HG03108 (cell line): ENCODE measurements around the gene TRPM3.
A peak's percentile ranks its signal among the peaks of the same experiment; 100 is the strongest.

Experiments
- ATAC-seq: cut with Tn5 transposase; IDR thresholded peaks from one replicate; pipeline ENCODE4 v1.9.1; 2021; ENCODE audit warnings: moderate library complexity; ENCODE audit not compliant: unreplicated experiment

The TRPM3 gene

GRCh38 chr9:70950270-70950669, 171.2 kb downstream of the TRPM3 start:
- no peak for ATAC-seq

- ATAC-seq = peak; percentile 72
Observed at GRCh38 chr9:70949239-70949638, 172.2 kb downstream of the TRPM3 start.

- ATAC-seq = no peak
Observed at GRCh38 chr9:70948744-70949143, 172.7 kb downstream of the TRPM3 start.

- no peak for ATAC-seq
Observed at GRCh38 chr9:70947511-70947910, 173.9 kb downstream of the TRPM3 start.

- ATAC-seq = no peak
Observed at GRCh38 chr9:70947086-70947485, 174.3 kb downstream of the TRPM3 start.

GRCh38 chr9:70945301-70945700, 176.1 kb downstream of the TRPM3 start:
- no peak for ATAC-seq

GRCh38 chr9:70941191-70941590, 180.2 kb downstream of the TRPM3 start:
- no peak for ATAC-seq

- no peak for ATAC-seq
Observed at GRCh38 chr9:70940605-70941004, 180.8 kb downstream of the TRPM3 start.

GRCh38 chr9:70936536-70936935, 184.9 kb downstream of the TRPM3 start:
- ATAC-seq = no peak

GRCh38 chr9:70935856-70936255, 185.6 kb downstream of the TRPM3 start:
- ATAC-seq = no peak

- ATAC-seq = no peak
Observed at GRCh38 chr9:70934642-70935041, 186.8 kb downstream of the TRPM3 start.

- ATAC-seq = no peak
Observed at GRCh38 chr9:70933321-70933720, 188.1 kb downstream of the TRPM3 start.

GRCh38 chr9:70932097-70932496, 189.3 kb downstream of the TRPM3 start:
- ATAC-seq = no peak

- no peak for ATAC-seq
Observed at GRCh38 chr9:70927530-70927929, 193.9 kb downstream of the TRPM3 start.

GRCh38 chr9:70924895-70925547, 196.4 kb downstream of the TRPM3 start:
- no peak for ATAC-seq

GRCh38 chr9:70924380-70924779, 197.0 kb downstream of the TRPM3 start:
- ATAC-seq = no peak

GRCh38 chr9:70923961-70924360, 197.5 kb downstream of the TRPM3 start:
- no peak for ATAC-seq

- no peak for ATAC-seq
Observed at GRCh38 chr9:70921136-70921535, 200.3 kb downstream of the TRPM3 start.

GRCh38 chr9:70917277-70917676, 204.1 kb downstream of the TRPM3 start:
- no peak for ATAC-seq

GRCh38 chr9:70911791-70912190, 209.6 kb downstream of the TRPM3 start:
- ATAC-seq = no peak

GRCh38 chr9:70910598-70910997, 210.8 kb downstream of the TRPM3 start:
- ATAC-seq = no peak

- ATAC-seq = no peak
Observed at GRCh38 chr9:70902692-70903131, 218.7 kb downstream of the TRPM3 start.

GRCh38 chr9:70902171-70902570, 219.2 kb downstream of the TRPM3 start:
- ATAC-seq = no peak
